H7 (cell line): ENCODE results near the gene SCIN. TPM values are rescaled to one million over a fixed set of nuclear protein-coding genes. Genes with fewer than 3 reads are reported as not detected.
"Not testable (repeated sequence)": the region's sequence is repeated elsewhere in the genome, so short reads cannot be mapped to it uniquely, and the experiment has no call there.

Experiments
- DNase-seq: peaks from one replicate; pipeline ENCODE4 v3.0.0; 2012
- H3K27me3 ChIP-seq: 2 replicates; pipeline ENCODE4 v1.6.0; 2011; ENCODE audit warnings: mild to moderate bottlenecking, low read length; ENCODE audit not compliant: control insufficient read depth, insufficient read depth
- H3K36me3 ChIP-seq: replicated peaks from 2 replicates; pipeline ENCODE4 v1.5.1; 2011; ENCODE audit warnings: low read length; ENCODE audit not compliant: control insufficient read depth, insufficient read depth
- H3K4me3 ChIP-seq: 2 replicates; pipeline ENCODE4 v1.5.1; 2011; ENCODE audit warnings: low read depth, mild to moderate bottlenecking, control low read depth, low read length, moderate library complexity; ENCODE audit not compliant: insufficient read depth
- total RNA-seq: library from RNA; depleted of rRNA; stranded (reverse); fragments of >200 nt; shearing (Covaris generic); gene quantifications from 2 replicates; pipeline ENCODE4 v1.2.3, GENCODE V29; 2014

The SCIN gene
- total RNA-seq, 1 experiment from 2014 or later = not detected

DNA sequence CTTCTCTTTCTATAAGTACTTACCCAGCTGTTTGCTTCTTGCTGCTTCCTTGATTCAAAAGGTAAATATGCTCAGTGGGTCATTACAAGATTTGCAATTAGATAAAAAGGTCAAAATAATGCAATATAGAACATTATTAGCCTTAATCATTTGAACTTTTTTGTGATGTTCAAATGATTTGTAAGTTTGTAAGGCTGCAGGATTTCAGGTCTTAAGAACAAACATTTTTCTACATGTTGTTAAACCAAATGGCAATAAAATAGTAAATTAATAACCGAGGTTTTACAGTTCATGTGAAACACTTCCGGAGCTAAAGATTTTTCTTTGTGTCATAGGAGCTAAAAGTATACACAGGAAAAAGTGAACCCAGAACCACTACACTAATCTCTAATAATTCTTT, 16.2 kb upstream of the SCIN start:
- H3K27me3 ChIP-seq = no peaks in the 10 kb centered on the region
- H3K36me3 ChIP-seq = no peaks in the 10 kb centered on the region
- no peak overlapping the region for H3K4me3 ChIP-seq
- DNase-seq = no peak

DNA sequence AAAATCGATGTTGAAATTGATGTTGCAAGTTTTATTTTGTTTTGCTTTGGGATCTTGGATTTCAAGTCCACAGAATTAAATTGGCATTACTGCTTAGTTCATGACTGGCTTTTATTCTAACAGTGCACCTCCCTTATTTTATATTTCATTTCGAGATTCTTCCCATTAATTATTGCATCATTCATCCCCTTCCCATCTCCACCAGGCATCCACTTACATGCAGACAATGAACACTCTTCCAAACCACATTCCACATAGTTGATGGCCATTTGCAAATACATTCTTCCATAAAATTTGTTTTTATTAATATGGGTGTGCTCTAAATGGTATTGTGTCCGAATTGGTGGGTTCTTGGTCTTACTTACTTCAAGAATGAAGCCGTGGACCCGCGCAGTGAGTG, 15.6 kb upstream of the SCIN start:
- H3K27me3 ChIP-seq = no peaks in the 10 kb centered on the region
- H3K36me3 ChIP-seq = no peaks in the 10 kb centered on the region
- no peak for DNase-seq
- H3K4me3 ChIP-seq = no peak overlapping the region

DNA sequence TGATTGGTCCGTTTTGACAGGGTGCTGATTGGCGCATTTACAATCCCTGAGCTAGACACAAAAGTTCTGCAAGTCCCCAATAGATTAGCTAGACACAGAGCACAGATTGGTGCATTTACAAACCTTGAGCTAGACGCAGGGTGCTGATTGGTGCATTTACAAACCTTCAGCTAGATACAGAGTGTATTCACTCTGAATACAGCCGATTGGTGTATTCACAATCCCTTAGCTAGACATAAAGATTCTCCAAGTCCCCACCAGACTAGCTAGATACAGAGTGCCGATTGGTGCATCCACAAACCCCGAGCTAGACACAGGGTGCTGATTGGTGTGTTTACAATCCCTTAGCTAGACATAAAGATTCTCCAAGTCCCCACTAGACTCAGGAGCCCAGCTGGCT, 14.8 kb upstream of the SCIN start:
- DNase-seq, H3K36me3 ChIP-seq, H3K4me3 ChIP-seq, H3K27me3 ChIP-seq: not testable (repeated sequence)

DNA sequence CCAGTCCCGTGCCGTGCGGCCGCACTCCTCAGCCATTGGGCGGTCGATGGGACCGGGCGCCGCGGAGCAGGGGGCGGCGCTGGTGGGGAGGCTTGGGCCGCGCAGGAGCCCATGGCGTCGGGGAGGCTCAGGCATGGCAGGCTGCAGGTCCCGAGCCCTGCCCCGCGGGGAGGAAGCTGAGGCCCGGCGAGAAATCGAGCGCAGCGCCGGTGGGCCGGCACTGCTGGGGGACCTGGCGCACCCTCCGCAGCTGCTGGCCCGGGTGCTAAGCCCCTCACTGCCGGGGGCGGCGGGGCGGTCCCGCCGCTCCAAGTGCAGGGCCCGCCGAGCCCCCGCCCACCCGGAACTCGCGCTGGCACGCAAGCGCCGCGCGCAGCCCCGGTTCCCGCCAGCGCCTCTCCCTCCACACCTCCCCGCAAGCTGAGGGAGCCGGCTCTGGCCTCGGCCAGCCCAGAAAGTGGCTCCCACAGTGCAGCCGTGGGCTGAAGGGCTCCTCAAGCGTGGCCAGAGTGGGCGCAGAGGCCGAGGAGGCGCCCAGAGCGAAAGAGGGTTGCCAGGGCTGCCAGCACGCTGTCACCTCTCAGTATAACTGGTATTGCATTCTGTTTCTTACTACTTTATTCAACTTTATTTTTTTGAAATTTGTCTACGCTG, 14.3 kb upstream of the SCIN start:
- H3K27me3 ChIP-seq, DNase-seq, H3K36me3 ChIP-seq: not testable (repeated sequence)
- peak overlapping the region; percentile 9; the same call in 1 of the 2 replicates for H3K4me3 ChIP-seq

GRCh38 chr7:12557282-12557681, 13.2 kb upstream of the SCIN start:
- Histone ChIP-seq H3K4me3 (no peak overlapping the region), H3K27me3 (no peaks in the 10 kb centered on the region), H3K36me3 (no peaks in the 10 kb centered on the region)
- peak; percentile 13 for DNase-seq

- DNase-seq = no peak
- Histone ChIP-seq H3K4me3 (no peak overlapping the region), H3K27me3 (peaks cover 13% of the 10 kb centered on the region), H3K36me3 (no peaks in the 10 kb centered on the region)
Measured at GRCh38 chr7:12564996-12565764, 5.3 kb upstream of the SCIN start.

DNA sequence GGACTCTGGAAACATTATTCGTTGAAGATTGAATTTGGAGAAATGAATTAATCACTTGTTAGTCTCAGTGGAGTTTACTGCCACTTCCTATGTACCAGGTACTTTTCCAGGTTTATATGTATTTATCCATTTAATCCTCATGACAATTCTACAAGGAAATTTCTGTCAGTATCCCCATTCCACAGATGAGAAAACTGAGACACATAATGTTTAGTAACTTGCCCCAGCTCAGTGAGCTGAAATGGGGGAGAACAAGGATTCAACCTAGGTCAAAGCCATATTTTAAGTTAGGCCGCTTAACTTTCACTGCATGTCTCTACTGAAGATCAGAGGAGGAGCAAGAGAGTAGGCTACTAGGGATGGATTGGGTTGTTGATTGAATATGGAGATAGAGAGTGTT, 4.6 kb upstream of the SCIN start:
- no peak for DNase-seq
- Histone ChIP-seq H3K36me3 (no peaks in the 10 kb centered on the region), H3K27me3 (peaks cover 20% of the 10 kb centered on the region), H3K4me3 (no peak overlapping the region)

- Histone ChIP-seq H3K27me3 (peaks cover 31% of the 10 kb centered on the region), H3K4me3 (no peak overlapping the region), H3K36me3 (no peaks in the 10 kb centered on the region)
- DNase-seq = no peak
Measured at GRCh38 chr7:12567015-12567414, 3.5 kb upstream of the SCIN start.

DNA sequence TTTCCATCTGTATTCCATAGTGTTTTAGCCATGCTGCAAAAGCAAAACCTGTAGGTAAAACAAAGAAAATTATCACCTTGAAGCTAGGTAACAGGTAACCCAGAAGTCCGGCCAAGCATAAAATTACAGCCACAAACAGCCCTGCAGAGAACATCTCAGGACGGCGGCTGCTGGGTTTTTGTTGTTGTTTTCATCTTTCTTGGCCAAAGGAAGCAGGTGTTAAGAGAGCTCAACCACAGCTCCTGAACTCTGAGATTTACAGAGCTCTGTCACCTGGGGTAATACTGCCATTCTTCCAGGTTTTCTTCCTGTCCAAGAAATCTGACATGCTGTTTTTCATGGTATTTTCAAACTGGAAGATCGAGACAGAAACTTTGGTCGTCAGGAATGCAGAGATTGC, 847 bp upstream of the SCIN start:
- H3K27me3 ChIP-seq = peaks cover 36% of the 10 kb centered on the region

GRCh38 chr7:12570168-12570533, 369 bp upstream of the SCIN start:
- peak overlapping the region; percentile 46 for H3K4me3 ChIP-seq
- H3K27me3 ChIP-seq = peaks cover 36% of the 10 kb centered on the region
- peak; percentile 43 for DNase-seq
- no peaks in the 10 kb centered on the region for H3K36me3 ChIP-seq

More for the DNA sequence above, 847 bp upstream of the SCIN start:
- peak; percentile 11 for DNase-seq
- no peaks in the 10 kb centered on the region for H3K36me3 ChIP-seq
- H3K4me3 ChIP-seq = no peak overlapping the region

GRCh38 chr7:12571691-12572090, 1.2 kb downstream of the SCIN start:
- Histone ChIP-seq H3K4me3 (no peak overlapping the region), H3K36me3 (no peaks in the 10 kb centered on the region), H3K27me3 (peaks cover 36% of the 10 kb centered on the region)
- DNase-seq = no peak

- no peaks in the 10 kb centered on the region for H3K36me3 ChIP-seq
- DNase-seq = no peak
- H3K27me3 ChIP-seq = peaks cover 36% of the 10 kb centered on the region
- no peak overlapping the region for H3K4me3 ChIP-seq
Measured at GRCh38 chr7:12572941-12573575, 2.5 kb downstream of the SCIN start.

DNA sequence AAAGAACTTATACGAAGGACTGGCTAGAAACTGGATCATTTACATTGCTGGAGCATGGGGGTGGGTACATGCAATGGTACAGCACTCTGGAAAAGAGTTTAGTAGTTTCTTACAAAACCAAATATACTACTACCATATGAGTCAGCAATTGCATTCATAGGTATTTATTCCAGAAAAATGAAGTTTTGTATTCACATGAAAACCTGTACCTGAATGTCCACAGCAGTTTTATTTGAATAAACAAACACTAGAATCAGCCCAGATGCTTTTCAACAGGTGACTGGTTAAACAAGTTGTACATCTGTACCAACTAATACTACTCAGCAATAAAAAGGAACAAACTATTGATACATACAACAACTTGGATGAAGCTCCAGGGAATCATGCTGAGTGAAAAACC, 3.4 kb downstream of the SCIN start:
- no peak overlapping the region for H3K4me3 ChIP-seq
- no peaks in the 10 kb centered on the region for H3K36me3 ChIP-seq
- DNase-seq = no peak
- peaks cover 34% of the 10 kb centered on the region for H3K27me3 ChIP-seq

- H3K27me3 ChIP-seq = no peaks in the 10 kb centered on the region
- no peaks in the 10 kb centered on the region for H3K36me3 ChIP-seq
- no peak for DNase-seq
- H3K4me3 ChIP-seq = no peak overlapping the region
Measured at GRCh38 chr7:12578930-12579640, 8.6 kb downstream of the SCIN start.
